ENCODE measurements around the gene ATP2B1. TPM values are rescaled to one million over a fixed set of nuclear protein-coding genes. Genes with fewer than 3 reads are reported as not detected.

Gene ATP2B1
- total RNA-seq, 3 donors from 2014 or later: 48.4 to 83.2 (median 60.2) TPM

DNA sequence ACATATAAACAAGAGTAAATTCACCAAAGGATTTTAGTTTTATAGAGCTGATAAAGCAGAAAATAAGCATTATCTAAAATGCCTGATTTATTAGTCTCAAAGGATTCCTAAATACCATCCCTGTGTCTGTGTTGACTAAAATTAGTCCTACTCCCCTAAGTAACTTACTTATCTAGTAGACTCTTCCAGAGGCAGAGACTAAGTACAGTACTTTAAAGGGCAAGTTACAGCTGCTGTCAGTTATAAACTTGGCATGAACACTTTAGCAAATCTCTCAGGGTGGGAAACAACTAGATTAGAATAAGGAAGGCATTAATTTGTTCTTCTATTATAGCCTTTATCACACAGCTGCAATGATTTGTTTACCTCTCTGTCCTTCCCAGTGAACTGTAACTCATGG is 46.0 kb downstream of the ATP2B1 start:
- H3K4me1 ChIP-seq (ENCODE audit: low read depth): peaks cover 21% of the 10 kb centered on the region
- ATAC-seq (peak; percentile 11), DNase-seq (no peak)
- intact Hi-C loops (cut with DNase I, micrococcal nuclease): no loop called here
- H3K4me3 ChIP-seq: no peak overlapping the region
- no peaks in the 10 kb centered on the region for H3K36me3 ChIP-seq (ENCODE audit: low read depth)
- H3K9me3 ChIP-seq: no peaks in the 10 kb centered on the region
- TF ChIP-seq, protein P1, sequence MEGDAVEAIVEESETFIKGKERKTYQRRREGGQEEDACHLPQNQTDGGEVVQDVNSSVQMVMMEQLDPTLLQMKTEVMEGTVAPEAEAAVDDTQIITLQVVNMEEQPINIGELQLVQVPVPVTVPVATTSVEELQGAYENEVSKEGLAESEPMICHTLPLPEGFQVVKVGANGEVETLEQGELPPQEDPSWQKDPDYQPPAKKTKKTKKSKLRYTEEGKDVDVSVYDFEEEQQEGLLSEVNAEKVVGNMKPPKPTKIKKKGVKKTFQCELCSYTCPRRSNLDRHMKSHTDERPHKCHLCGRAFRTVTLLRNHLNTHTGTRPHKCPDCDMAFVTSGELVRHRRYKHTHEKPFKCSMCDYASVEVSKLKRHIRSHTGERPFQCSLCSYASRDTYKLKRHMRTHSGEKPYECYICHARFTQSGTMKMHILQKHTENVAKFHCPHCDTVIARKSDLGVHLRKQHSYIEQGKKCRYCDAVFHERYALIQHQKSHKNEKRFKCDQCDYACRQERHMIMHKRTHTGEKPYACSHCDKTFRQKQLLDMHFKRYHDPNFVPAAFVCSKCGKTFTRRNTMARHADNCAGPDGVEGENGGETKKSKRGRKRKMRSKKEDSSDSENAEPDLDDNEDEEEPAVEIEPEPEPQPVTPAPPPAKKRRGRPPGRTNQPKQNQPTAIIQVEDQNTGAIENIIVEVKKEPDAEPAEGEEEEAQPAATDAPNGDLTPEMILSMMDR (IDR thresholded peaks at IDR 0.05): no peak

DNA sequence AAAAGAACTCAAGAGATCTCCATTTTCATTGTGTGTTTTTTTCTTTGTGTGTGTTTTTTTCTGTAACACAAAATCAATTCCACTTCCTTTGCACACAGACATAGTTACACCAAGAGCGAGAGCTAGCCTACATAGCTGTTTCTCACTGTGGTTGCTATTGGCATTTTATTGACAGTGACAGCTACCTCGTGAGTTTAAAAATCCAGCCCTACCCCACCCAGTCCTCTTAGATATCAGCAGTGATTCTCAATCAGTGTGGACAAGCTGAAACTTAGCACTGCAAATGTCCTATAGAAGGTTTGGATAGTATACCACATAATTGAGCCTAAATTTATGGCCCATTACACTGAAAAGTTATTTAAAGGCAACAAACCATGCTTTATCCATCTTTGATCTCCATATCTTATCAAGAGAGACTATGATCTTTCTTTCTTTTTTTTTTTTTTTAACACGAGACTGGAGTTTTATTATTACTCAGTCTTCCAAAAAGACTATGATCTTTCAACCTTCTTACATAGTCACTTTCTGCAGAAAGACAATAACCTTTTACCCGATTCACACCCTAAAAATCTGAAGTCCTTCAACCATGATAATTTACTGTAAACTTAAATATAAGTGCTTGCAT is 46.8 kb downstream of the ATP2B1 start:
- H3K4me3 ChIP-seq: no peak overlapping the region
- no peak for DNase-seq
- ATAC-seq: peak; percentile 46
- intact Hi-C loops (cut with DNase I, micrococcal nuclease): no loop called here
- TF ChIP-seq, protein P1 (IDR thresholded peaks at IDR 0.05): no peak
- peaks cover 21% of the 10 kb centered on the region for H3K4me1 ChIP-seq (ENCODE audit: low read depth)
- H3K9me3 ChIP-seq: no peaks in the 10 kb centered on the region
- H3K36me3 ChIP-seq (ENCODE audit: low read depth): no peaks in the 10 kb centered on the region

DNA sequence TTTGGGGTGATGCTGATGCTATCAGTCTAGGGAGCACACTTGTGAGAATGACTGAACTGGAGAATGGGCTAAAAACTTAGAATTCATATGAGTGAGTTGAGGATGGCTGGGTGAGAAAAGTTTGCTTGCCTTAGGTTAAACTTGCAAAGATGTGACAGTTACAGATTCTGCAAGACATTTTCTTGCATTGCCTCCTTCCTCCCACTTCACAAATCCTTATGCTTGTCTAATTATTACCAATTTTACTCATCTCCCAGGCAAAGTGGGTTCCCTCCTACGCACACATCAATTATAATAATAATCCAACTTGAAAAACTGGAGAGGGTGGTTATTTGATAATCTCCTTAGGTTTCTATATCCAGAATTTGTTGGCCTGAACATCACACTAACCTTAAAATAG is 50.9 kb downstream of the ATP2B1 start:
- DNase-seq (no peak), ATAC-seq (no peak)
- intact Hi-C loops (cut with DNase I, micrococcal nuclease): no loop called here
- H3K36me3 ChIP-seq (ENCODE audit: low read depth): no peaks in the 10 kb centered on the region
- H3K9me3 ChIP-seq: no peaks in the 10 kb centered on the region
- H3K4me3 ChIP-seq: no peak overlapping the region
- TF ChIP-seq, protein P1 (IDR thresholded peaks at IDR 0.05): no peak
- H3K4me1 ChIP-seq (ENCODE audit: low read depth): peaks cover 5% of the 10 kb centered on the region

DNA sequence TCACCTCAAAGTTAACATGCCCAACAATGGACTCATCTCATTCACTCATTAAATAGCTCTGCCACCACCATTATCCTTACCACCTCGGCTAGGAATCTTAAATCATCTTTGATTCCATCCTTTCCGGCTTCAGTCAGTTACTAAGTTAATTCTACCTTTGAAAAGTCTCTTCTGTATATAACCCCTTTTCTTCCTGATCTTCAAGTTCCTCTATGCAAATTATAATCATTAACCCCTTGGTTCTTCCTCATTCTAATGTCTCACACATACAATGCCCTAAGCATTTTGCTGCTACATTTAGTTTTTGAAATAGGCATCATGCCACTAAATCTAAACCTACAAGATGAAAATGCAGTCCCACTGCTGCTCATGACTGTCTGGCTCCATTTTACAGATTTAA is 51.6 kb downstream of the ATP2B1 start:
- no peaks in the 10 kb centered on the region for H3K9me3 ChIP-seq
- DNase-seq (no peak), ATAC-seq (no peak)
- intact Hi-C loops (cut with DNase I, micrococcal nuclease): no loop called here
- no peaks in the 10 kb centered on the region for H3K4me1 ChIP-seq (ENCODE audit: low read depth)
- TF ChIP-seq, protein P1 (IDR thresholded peaks at IDR 0.05): no peak
- no peak overlapping the region for H3K4me3 ChIP-seq
- H3K36me3 ChIP-seq (ENCODE audit: low read depth): no peaks in the 10 kb centered on the region

DNA sequence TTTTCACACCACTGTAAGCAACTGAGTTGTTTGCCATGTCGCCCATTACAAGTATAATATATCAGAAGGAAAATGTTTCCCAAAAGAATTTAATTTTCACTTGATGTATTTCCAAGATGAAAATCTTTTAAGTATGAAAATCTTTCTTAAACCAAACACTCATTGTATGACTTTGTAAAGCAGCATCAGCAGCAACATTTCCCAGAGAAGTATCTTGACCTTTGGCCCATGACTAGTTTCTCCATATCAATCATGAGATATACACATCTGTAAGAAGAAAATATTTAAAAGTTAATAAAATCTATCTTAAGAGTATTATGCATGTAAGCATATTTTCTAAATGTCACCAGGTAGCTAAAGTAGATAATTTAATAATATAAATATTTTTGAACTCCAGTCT is 52.8 kb downstream of the ATP2B1 start:
- no peaks in the 10 kb centered on the region for H3K36me3 ChIP-seq (ENCODE audit: low read depth)
- H3K9me3 ChIP-seq: no peaks in the 10 kb centered on the region
- intact Hi-C loops (cut with DNase I, micrococcal nuclease): no loop called here
- DNase-seq (no peak), ATAC-seq (no peak)
- TF ChIP-seq, protein P1 (IDR thresholded peaks at IDR 0.05): no peak
- no peak overlapping the region for H3K4me3 ChIP-seq
- no peaks in the 10 kb centered on the region for H3K4me1 ChIP-seq (ENCODE audit: low read depth)

DNA sequence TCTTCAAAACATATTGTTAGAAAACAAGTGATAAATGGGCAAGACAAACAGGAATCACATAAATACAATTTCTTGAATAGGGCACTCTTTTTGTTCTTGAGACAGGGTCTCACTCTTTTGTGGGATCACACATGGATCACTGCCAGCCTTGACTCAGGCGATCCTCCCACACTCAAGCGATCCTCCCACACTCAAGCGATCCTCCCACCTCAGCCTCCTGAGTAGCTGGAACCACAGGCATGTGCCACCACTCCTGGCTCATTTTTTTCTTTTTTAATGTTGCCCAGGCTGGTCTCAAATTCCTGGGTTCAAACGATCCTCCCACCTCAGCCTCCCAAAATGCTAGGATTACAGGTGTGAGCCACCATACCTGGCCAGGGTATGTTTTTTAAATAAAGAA is 57.4 kb downstream of the ATP2B1 start:
- ATAC-seq: no peak
- Histone ChIP-seq H3K4me3 (no peak overlapping the region), H3K9me3 (no peaks in the 10 kb centered on the region), H3K36me3 (ENCODE audit: low read depth) (no peaks in the 10 kb centered on the region), H3K4me1 (ENCODE audit: low read depth) (no peaks in the 10 kb centered on the region)
- DNase-seq: no peak
- TF ChIP-seq, protein P1 (IDR thresholded peaks at IDR 0.05): no peak
- intact Hi-C loops (cut with DNase I, micrococcal nuclease): no loop called here
